WTC11 (cell line): ENCODE measurements around the gene BEND3. TPM values are rescaled to one million over a fixed set of nuclear protein-coding genes. Genes with fewer than 3 reads are reported as not detected.
A peak's percentile ranks its signal among the peaks of the same experiment; 100 is the strongest.

ENCODE experiments used
- ATAC-seq: fragments of 200-7000 bp; cut with Tn5 transposase; 2 replicates; pipeline ENCODE4 v1.10.0; 2021; ENCODE audit warnings: mild to moderate bottlenecking, moderate library complexity
- CTCF ChIA-PET: fragments of 300-600 bp; sonication (Branson Sonifier 250); formaldehyde crosslinking; loops from one replicate; lab custom pipeline; 2021; ENCODE audit warnings: antibody characterized with exemption; lab: Charles Lee
- POLR2A ChIA-PET: fragments of 350-600 bp; sonication (Branson Sonifier 250); formaldehyde crosslinking; loops from one replicate; lab custom pipeline; 2021; ENCODE audit warnings: antibody characterized with exemption; lab: Charles Lee
- DNase-seq: peaks from one replicate; pipeline ENCODE4 v3.0.0; 2021; ENCODE audit warnings: low spot score
- H3K27ac Mint-ChIP-seq: 2 replicates; pipeline ENCODE4 v1.8.0; 2021; ENCODE audit warnings: mixed read lengths
- H3K27me3 Mint-ChIP-seq: 2 replicates; pipeline ENCODE4 v1.8.0; 2021; ENCODE audit warnings: low read depth, mild to moderate bottlenecking, moderate library complexity, mixed read lengths
- H3K36me3 Mint-ChIP-seq: 2 replicates; pipeline ENCODE4 v1.8.0; 2021; ENCODE audit warnings: mixed read lengths
- H3K4me1 Mint-ChIP-seq: 2 replicates; pipeline ENCODE4 v1.8.0; 2022; ENCODE audit warnings: mixed read lengths
- H3K4me3 Mint-ChIP-seq: 2 replicates; pipeline ENCODE4 v1.8.0; 2021; ENCODE audit warnings: mild to moderate bottlenecking, moderate library complexity, mixed read lengths
- H3K9me3 Mint-ChIP-seq: 2 replicates; pipeline ENCODE4 v1.8.0; 2021; ENCODE audit warnings: mixed read lengths
- CTCF ChIP-seq: fragments of 200-600 bp; IDR thresholded peaks from 2 replicates; pipeline ENCODE4 v1.8.0; 2022; ENCODE audit warnings: antibody characterized with exemption
- ELF4 ChIP-seq: sonication (generic); formaldehyde crosslinking; IDR thresholded peaks from 2 replicates; pipeline ENCODE4 v1.8.1; 2022; ENCODE audit warnings: low read depth, mild to moderate bottlenecking, moderate library complexity, missing genetic modification reagents
- ERG ChIP-seq: fragments of 250-450 bp; sonication (Bioruptor Pico); IDR thresholded peaks from 2 replicates; pipeline ENCODE4 v1.8.0; 2021; ENCODE audit warnings: mild to moderate bottlenecking
- FOXK1 ChIP-seq: sonication (generic); formaldehyde crosslinking; IDR thresholded peaks from 2 replicates; pipeline ENCODE4 v1.8.0; 2022; ENCODE audit warnings: mild to moderate bottlenecking, moderate library complexity, missing genetic modification reagents
- NFYB ChIP-seq: sonication (generic); formaldehyde crosslinking; conservative IDR thresholded peaks from 2 replicates; pipeline ENCODE4 v1.8.0; 2022; ENCODE audit warnings: low read depth, missing genetic modification reagents
- TEAD1 ChIP-seq: sonication (generic); formaldehyde crosslinking; IDR thresholded peaks from 2 replicates; pipeline ENCODE4 v1.8.0; 2022; ENCODE audit warnings: mild to moderate bottlenecking, missing genetic modification reagents
- USF2 ChIP-seq: sonication (generic); formaldehyde crosslinking; IDR thresholded peaks from 2 replicates; pipeline ENCODE4 v1.8.1; 2023; ENCODE audit warnings: mild to moderate bottlenecking, missing genetic modification reagents, moderate library complexity
- ZNF416 ChIP-seq: fragments of 250-450 bp; sonication (Bioruptor Pico); IDR thresholded peaks from 2 replicates; pipeline ENCODE4 v1.9.0; 2021; ENCODE audit warnings: mild to moderate bottlenecking, inconsistent platforms
- ZNF423 ChIP-seq: fragments of 250-450 bp; sonication (Bioruptor Pico); IDR thresholded peaks from 2 replicates; pipeline ENCODE4 v2.1.2; 2022; ENCODE audit warnings: mild to moderate bottlenecking, moderate library complexity
- ZNF671 ChIP-seq: fragments of 250-450 bp; sonication (Bioruptor Pico); IDR thresholded peaks from 2 replicates; pipeline ENCODE4 v1.8.0; 2021; ENCODE audit warnings: mild to moderate bottlenecking
- total RNA-seq: library from RNA; stranded (reverse); gene quantifications from 3 replicates; pipeline ENCODE4 v1.2.3, GENCODE V29; 2021
- TF ChIP-seq, protein P1 (sequence below): fragments of 250-450 bp; sonication (Bioruptor Pico); IDR thresholded peaks from 2 replicates; pipeline ENCODE4 v2.1.2; 2022; ENCODE audit warnings: mild to moderate bottlenecking, moderate library complexity

BEND3 gene
- total RNA-seq, 1 experiment from 2014 or later: 25.4 TPM

GRCh38 chr6:107082045-107082444 is 33.3 kb downstream of the BEND3 start:
- TF ChIP-seq USF2 (0 out of 2 replicates have a peak, but pooled peaks have one; percentile 22), TEAD1 (CRISPR knock-in tag) (no peak)
- H3K4me1 Mint-ChIP-seq: peaks cover 13% of the 10 kb centered on the region
- no peaks in the 10 kb centered on the region for H3K27me3 Mint-ChIP-seq
- peaks cover 10% of the 10 kb centered on the region for H3K9me3 Mint-ChIP-seq
- POLR2A ChIA-PET: interaction anchor here (0.6 to 0.7 kb wide), 2 partner anchors 40 to 77 kb away, joined by 3 to 4 read pairs; no protein-coding TSS in a partner anchor
- H3K36me3 Mint-ChIP-seq: peaks cover 45% of the 10 kb centered on the region
- no peak for DNase-seq
- no peak overlapping the region for H3K4me3 Mint-ChIP-seq
- H3K27ac Mint-ChIP-seq: peak overlapping the region; percentile 92
- peak; percentile 63 for ATAC-seq
- CTCF ChIA-PET: interaction anchor here (0.7 to 1.6 kb wide), 8 partner anchors 12 to 747 kb away, joined by 3 to 6 read pairs (median 4); partner anchors contain the start of gene BEND3

DNA sequence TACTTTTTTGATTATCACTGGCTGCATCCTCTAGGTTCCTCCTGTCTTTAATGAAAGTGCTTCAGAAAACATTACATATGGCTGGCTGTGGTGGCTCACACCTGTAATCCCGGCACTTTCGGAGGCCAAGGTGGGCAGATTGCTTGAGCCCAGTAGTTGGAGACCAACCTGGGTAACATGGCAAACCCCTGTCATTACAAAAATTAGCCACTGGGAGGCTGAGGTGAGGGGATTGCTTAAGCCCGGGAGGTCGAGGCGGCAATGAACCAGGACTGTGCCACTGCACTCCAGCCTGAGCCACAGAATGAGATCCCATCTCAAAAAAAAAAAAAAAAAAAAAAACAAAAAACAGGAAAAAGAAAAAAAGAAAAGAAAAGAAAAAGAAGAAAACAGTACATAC is 35.3 kb downstream of the BEND3 start:
- H3K9me3 Mint-ChIP-seq: peaks cover 8% of the 10 kb centered on the region
- peak; percentile 47 for DNase-seq
- H3K4me1 Mint-ChIP-seq: peaks cover 13% of the 10 kb centered on the region
- TF ChIP-seq CTCF (0 out of 2 replicates have a peak, but pooled peaks have one; percentile 4), FOXK1 (no peak)
- H3K27ac Mint-ChIP-seq: no peak overlapping the region
- H3K4me3 Mint-ChIP-seq: no peak overlapping the region
- H3K36me3 Mint-ChIP-seq: peaks cover 36% of the 10 kb centered on the region
- ChIA-PET CTCF (interaction anchor here (0.6 to 1.7 kb wide), 2 partner anchors 82 to 250 kb away, joined by 3 read pairs; no protein-coding TSS in a partner anchor), POLR2A (interaction anchor here (0.6 kb wide), 1 partner anchor 186 kb away, joined by 4 read pairs; no protein-coding TSS in a partner anchor)
- ATAC-seq: peak; percentile 86
- H3K27me3 Mint-ChIP-seq: no peaks in the 10 kb centered on the region

DNA sequence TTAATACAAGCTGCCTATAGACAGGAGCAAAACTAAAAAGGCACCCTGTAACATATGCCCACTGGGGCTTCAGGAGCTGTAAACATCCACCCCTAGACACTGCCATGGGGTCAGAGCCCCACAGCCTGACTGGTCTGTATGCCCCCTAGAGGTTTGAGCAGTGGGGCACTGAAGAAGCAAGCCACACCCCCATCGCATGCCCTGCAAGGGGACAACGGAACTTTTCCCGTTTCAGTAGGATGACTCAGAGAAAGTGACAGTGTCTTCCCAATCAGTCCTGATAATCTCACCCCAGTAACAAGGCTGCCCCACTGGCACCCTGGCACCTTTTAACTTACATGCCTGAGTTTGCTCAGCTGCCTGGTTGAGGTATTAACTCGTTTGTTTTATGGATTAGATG is 35.9 kb downstream of the BEND3 start:
- H3K9me3 Mint-ChIP-seq: peaks cover 2% of the 10 kb centered on the region
- TF ChIP-seq CTCF: 0 out of 2 replicates have a peak, but pooled peaks have one; percentile 7
- TF ChIP-seq, protein P1, sequence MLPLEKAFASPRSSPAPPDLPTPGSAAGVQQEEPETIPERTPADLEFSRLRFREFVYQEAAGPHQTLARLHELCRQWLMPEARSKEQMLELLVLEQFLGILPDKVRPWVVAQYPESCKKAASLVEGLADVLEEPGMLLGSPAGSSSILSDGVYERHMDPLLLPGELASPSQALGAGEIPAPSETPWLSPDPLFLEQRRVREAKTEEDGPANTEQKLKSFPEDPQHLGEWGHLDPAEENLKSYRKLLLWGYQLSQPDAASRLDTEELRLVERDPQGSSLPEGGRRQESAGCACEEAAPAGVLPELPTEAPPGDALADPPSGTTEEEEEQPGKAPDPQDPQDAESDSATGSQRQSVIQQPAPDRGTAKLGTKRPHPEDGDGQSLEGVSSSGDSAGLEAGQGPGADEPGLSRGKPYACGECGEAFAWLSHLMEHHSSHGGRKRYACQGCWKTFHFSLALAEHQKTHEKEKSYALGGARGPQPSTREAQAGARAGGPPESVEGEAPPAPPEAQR (CRISPR knock-in tag): no peak
- TF ChIP-seq, all 79 proteins: peak for 1
- ChIA-PET CTCF (interaction anchor here (1.1 to 1.7 kb wide), 3 partner anchors 34 to 100 kb away, joined by 3 to 5 read pairs (median 3); no protein-coding TSS in a partner anchor), POLR2A (interaction anchor here (0.6 kb wide), 1 partner anchor 187 kb away, joined by 4 read pairs; no protein-coding TSS in a partner anchor)
- H3K27me3 Mint-ChIP-seq: no peaks in the 10 kb centered on the region
- peak overlapping the region; percentile 65; the same call in 1 of the 2 replicates for H3K27ac Mint-ChIP-seq
- ATAC-seq (0 out of 2 replicates have a peak, but pooled peaks have one; percentile 14), DNase-seq (peak; percentile 45)
- peaks cover 33% of the 10 kb centered on the region for H3K36me3 Mint-ChIP-seq
- H3K4me3 Mint-ChIP-seq: no peak overlapping the region
- H3K4me1 Mint-ChIP-seq: peaks cover 13% of the 10 kb centered on the region

DNA sequence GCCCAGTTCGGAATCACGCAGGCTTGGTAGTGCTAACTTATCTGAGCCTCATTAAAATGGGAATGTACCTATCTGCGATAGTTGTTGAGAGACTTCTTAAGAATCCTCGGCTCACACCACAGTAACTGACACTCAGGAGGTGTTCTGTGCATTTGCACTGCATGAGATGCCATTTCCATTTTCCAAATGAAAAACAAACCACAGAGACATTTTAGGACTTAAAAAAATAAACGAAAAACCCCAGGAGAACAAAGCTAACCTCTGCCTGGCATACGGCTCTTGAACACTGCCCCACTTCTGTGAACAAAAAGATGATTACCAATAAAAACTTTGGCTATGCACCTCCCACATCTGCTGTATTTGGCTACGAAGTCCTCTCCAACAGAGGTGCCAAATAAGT is 37.6 kb downstream of the BEND3 start:
- H3K9me3 Mint-ChIP-seq: no peaks in the 10 kb centered on the region
- ATAC-seq (no peak), DNase-seq (no peak)
- H3K4me1 Mint-ChIP-seq: peaks cover 13% of the 10 kb centered on the region
- POLR2A ChIA-PET: no interaction called here
- TF ChIP-seq ZNF423 (no peak), ZNF671 (CRISPR knock-in tag) (no peak)
- no peaks in the 10 kb centered on the region for H3K27me3 Mint-ChIP-seq
- H3K4me3 Mint-ChIP-seq: no peak overlapping the region
- no peak overlapping the region; the same call in 1 of the 2 replicates for H3K27ac Mint-ChIP-seq
- peaks cover 22% of the 10 kb centered on the region for H3K36me3 Mint-ChIP-seq
- CTCF ChIA-PET: interaction anchor here (1.6 kb wide), 1 partner anchor 36 kb away, joined by 5 read pairs; no protein-coding TSS in a partner anchor

DNA sequence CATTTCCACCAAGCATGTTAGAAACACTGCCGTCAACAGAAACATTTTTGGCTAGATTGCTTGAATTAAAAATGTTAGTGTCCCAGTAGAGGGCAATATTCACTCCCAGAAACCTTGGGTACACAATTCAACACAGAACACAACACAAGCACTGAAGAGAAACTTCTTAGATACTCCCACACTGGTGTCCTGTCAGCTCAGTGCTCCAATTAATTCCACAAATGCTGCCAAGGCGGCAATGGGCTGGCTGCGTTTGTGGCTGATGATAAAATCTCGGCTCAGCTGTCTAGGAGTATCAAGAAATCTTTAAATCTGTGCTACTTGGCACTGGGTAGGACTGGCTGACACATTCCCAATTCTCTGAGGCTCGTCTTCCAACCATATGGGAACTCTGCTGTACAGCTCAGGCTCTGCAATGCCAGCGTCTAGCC is 39.3 kb downstream of the BEND3 start:
- no peak for DNase-seq
- CTCF ChIA-PET: interaction anchor here (0.9 kb wide), 1 partner anchor 29 kb away, joined by 4 read pairs; no protein-coding TSS in a partner anchor
- peaks cover 10% of the 10 kb centered on the region for H3K4me1 Mint-ChIP-seq
- no peak overlapping the region for H3K4me3 Mint-ChIP-seq
- H3K27me3 Mint-ChIP-seq: no peaks in the 10 kb centered on the region
- TF ChIP-seq NFYB (CRISPR knock-in tag) (no peak), ZNF416 (CRISPR knock-in tag) (no peak), ELF4 (no peak), ERG (no peak)
- H3K9me3 Mint-ChIP-seq: no peaks in the 10 kb centered on the region
- peak overlapping the region; percentile 87 for H3K27ac Mint-ChIP-seq
- POLR2A ChIA-PET: no interaction called here
- no peak for ATAC-seq
- H3K36me3 Mint-ChIP-seq: peaks cover 26% of the 10 kb centered on the region
